Hippocampal formation (tissue), 2 donors: ENCODE measurements around the gene MPHOSPH9.
A peak's percentile ranks its signal among the peaks of the same experiment; 100 is the strongest.
"Not testable (repeated sequence)": the region's sequence is repeated elsewhere in the genome, so short reads cannot be mapped to it uniquely, and the experiment has no call there.

Source experiments
- DNase-seq, 2 donors: peaks; one replicate each; lab custom pipeline; 2025; lab: John Stamatoyannopoulos, UW

The MPHOSPH9 gene

GRCh38 chr12:123260081-123260480 is 27.1 kb upstream of the MPHOSPH9 start:
- no peak for DNase-seq

- DNase-seq: no peak
Observed at GRCh38 chr12:123258593-123258992, 25.7 kb upstream of the MPHOSPH9 start.

GRCh38 chr12:123254853-123255446 is 22.0 kb upstream of the MPHOSPH9 start:
- DNase-seq: no peak

- DNase-seq: peak; percentile 43 to 67
Observed at GRCh38 chr12:123253641-123254459, 20.9 kb upstream of the MPHOSPH9 start.

- not testable (repeated sequence) for DNase-seq
Observed at GRCh38 chr12:123252365-123252764, 19.4 kb upstream of the MPHOSPH9 start.

GRCh38 chr12:123251403-123252076 is 18.6 kb upstream of the MPHOSPH9 start:
- no peak for DNase-seq

- no peak for DNase-seq
Observed at GRCh38 chr12:123250471-123251383, 17.8 kb upstream of the MPHOSPH9 start.

- not testable (repeated sequence) for DNase-seq
Observed at GRCh38 chr12:123248996-123249741, 16.2 kb upstream of the MPHOSPH9 start.

- DNase-seq: not testable (repeated sequence)
Observed at GRCh38 chr12:123248129-123248528, 15.2 kb upstream of the MPHOSPH9 start.

GRCh38 chr12:123245678-123246077 is 12.7 kb upstream of the MPHOSPH9 start:
- DNase-seq: no peak

GRCh38 chr12:123243671-123244262 is 10.8 kb upstream of the MPHOSPH9 start:
- no peak for DNase-seq

- DNase-seq: no peak
Observed at GRCh38 chr12:123242116-123242904, 9.4 kb upstream of the MPHOSPH9 start.

GRCh38 chr12:123238961-123239360 is 6.0 kb upstream of the MPHOSPH9 start:
- DNase-seq: no peak

GRCh38 chr12:123238330-123238682 is 5.4 kb upstream of the MPHOSPH9 start:
- no peak for DNase-seq

GRCh38 chr12:123237646-123238329 is 4.8 kb upstream of the MPHOSPH9 start:
- peak; percentile 30 to 31 for DNase-seq

GRCh38 chr12:123233505-123234308 is 766 bp upstream of the MPHOSPH9 start:
- DNase-seq: no peak

- DNase-seq: no peak
Observed at GRCh38 chr12:123232472-123232806, 502 bp downstream of the MPHOSPH9 start.

- peak in 1 of 2 donors; percentile 15 for DNase-seq
Observed at GRCh38 chr12:123231931-123232330, 1.0 kb downstream of the MPHOSPH9 start.

- no peak for DNase-seq
Observed at GRCh38 chr12:123229051-123229450, 3.9 kb downstream of the MPHOSPH9 start.
